Kidney (tissue), 14 donors: ENCODE data around the gene ERC2. TPM values are rescaled to one million over a fixed set of nuclear protein-coding genes. Genes with fewer than 3 reads are reported as not detected.

ENCODE experiments used
- DNase-seq, 5 donors: peaks; one replicate each; pipeline ENCODE4 v3.0.0-alpha.2; 2013 to 2020
- FAIRE-seq: peaks from 2 replicates; lab custom pipeline; 2012; peaks lifted over from hg19 to GRCh38; lab: Jason Lieb, UNC
- H3K27ac ChIP-seq, 2 donors: one replicate each; pipeline ENCODE4 v1.7.0; 2013; ENCODE audit warnings: low read depth in 2 of 2, low read length in 2 of 2, inconsistent platforms in 1 of 2
- H3K27me3 ChIP-seq: one replicate; pipeline ENCODE4 v1.7.1; 2013; ENCODE audit warnings: low read length, inconsistent platforms; ENCODE audit not compliant: control insufficient read depth, insufficient read depth
- H3K36me3 ChIP-seq, 3 donors: one replicate each; pipeline versions ENCODE4 v1.7.0 to v1.7.1; 2013; ENCODE audit warnings: low read length in 3 of 3, control low read depth in 1 of 3, inconsistent platforms in 1 of 3; ENCODE audit not compliant: insufficient read depth in 3 of 3, control insufficient read depth in 2 of 3
- H3K4me1 ChIP-seq, 3 donors: one replicate each; pipeline versions ENCODE4 v1.7.0 to v1.7.1; 2013; ENCODE audit warnings: low read length in 3 of 3, inconsistent platforms in 1 of 3, low read depth in 1 of 3; ENCODE audit not compliant: control insufficient read depth in 2 of 3, insufficient read depth in 2 of 3
- H3K4me3 ChIP-seq, 3 donors: one replicate each; pipeline versions ENCODE4 v1.7.0 to v1.8.1; 2013; ENCODE audit warnings: low read length in 3 of 3, control low read depth in 1 of 3, inconsistent platforms in 1 of 3
- H3K9ac ChIP-seq, 3 donors: one replicate each; pipeline versions ENCODE4 v1.7.0 to v1.7.1; 2013; ENCODE audit warnings: low read length in 3 of 3, control low read depth in 1 of 3, inconsistent platforms in 1 of 3
- H3K9me3 ChIP-seq, 3 donors: one replicate each; pipeline versions ENCODE4 v1.7.0 to v1.7.1; 2013; ENCODE audit warnings: low read length in 3 of 3, control low read depth in 1 of 3, inconsistent platforms in 1 of 3; ENCODE audit not compliant: control insufficient read depth in 2 of 3, insufficient read depth in 1 of 3
- CTCF ChIP-seq: IDR thresholded peaks from 3 replicates; pipeline ENCODE4 v1.5.1; 2012; ENCODE audit warnings: mild to moderate bottlenecking, moderate library complexity, borderline replicate concordance; ENCODE audit not compliant: insufficient read depth; ENCODE audit errors: extremely low read depth
- intact Hi-C: fragments of 100-400 bp; cut with DNase I; formaldehyde crosslinking; loops from one replicate; pipeline ENCODE4 v1.11.1; 2022
- polyA plus RNA-seq: library from polyadenylated mRNA; stranded (reverse); fragments of 350-450 nt; fragmentation: Illumina TruSeq; extraction: RNeasy Lipid Tissue Mini Kit (QIAGEN cat#74804); gene quantifications from one replicate; pipeline ENCODE4 v1.2.3, GENCODE V29; 2014; ENCODE audit warnings: low read depth, low replicate concordance; ENCODE audit not compliant: insufficient read depth
- total RNA-seq: library from RNA; stranded (reverse); fragmentation: NEBNext Ultra II Directional; extraction: Animal tissue kit (Norgen Biotek cat#: 25700); gene quantifications from one replicate; pipeline ENCODE4 v1.2.1, GENCODE V29; 2021
- donor health status: control.
- donor health status: control.
- donor health status: control.
- donor health status: control.
- donor health status: control.
- donor health status: DM: yes; HTN: yes; CAD: no.
- donor health status: Normal renal cell carcinoma (clear cell type).

Gene ERC2
- total and polyA plus RNA-seq, 2 donors from 2014 or later = 0.92 to 3.8 TPM

DNA sequence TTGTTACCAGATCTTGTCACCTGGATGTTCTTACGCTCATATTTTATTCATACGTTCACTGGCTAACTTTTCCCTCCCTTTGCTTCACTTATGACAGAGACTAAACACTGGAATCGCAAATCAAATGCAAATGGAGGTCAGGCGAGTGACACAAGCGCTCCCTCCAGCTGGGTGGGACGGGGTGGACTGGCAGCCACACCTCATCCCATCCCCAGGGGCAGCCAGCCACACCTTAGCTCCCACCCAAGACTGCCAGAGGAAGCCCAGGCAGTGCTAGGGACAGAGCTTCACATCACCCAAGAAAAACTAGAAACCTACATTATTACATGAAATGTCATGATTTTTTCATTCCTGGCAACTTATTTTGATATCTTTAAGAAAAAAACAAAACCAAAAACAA is 366.2 kb downstream of the ERC2 start:
- DNase-seq = no peak
- Histone ChIP-seq H3K9me3 (no peaks in the 10 kb centered on the region), H3K27me3 (no peaks in the 10 kb centered on the region), H3K27ac (no peak overlapping the region), H3K36me3 (no peaks in the 10 kb centered on the region), H3K4me1 (no peaks in the 10 kb centered on the region), H3K4me3 (no peak overlapping the region), H3K9ac (no peak overlapping the region)
- no peak for FAIRE-seq
- no peak for TF ChIP-seq CTCF
- intact Hi-C loops = no loop called here

GRCh38 chr3:56101576-56101975 is 366.7 kb downstream of the ERC2 start:
- no peak for TF ChIP-seq CTCF
- no peak for FAIRE-seq

GRCh38 chr3:56096999-56097398 is 371.3 kb downstream of the ERC2 start:
- no peak overlapping the region for H3K4me3 ChIP-seq
- DNase-seq (no peak), FAIRE-seq (no peak)
- H3K9ac ChIP-seq = no peak overlapping the region
- intact Hi-C loops = no loop called here
- H3K9me3 ChIP-seq = no peaks in the 10 kb centered on the region
- H3K27me3 ChIP-seq = no peaks in the 10 kb centered on the region
- TF ChIP-seq CTCF = no peak
- no peaks in the 10 kb centered on the region for H3K4me1 ChIP-seq
- no peak overlapping the region for H3K27ac ChIP-seq
- no peaks in the 10 kb centered on the region for H3K36me3 ChIP-seq

More at GRCh38 chr3:56101576-56101975, 366.7 kb downstream of the ERC2 start:
- no peak overlapping the region for H3K27ac ChIP-seq
- H3K9ac ChIP-seq = no peak overlapping the region
- H3K27me3 ChIP-seq = no peaks in the 10 kb centered on the region
- no peak overlapping the region for H3K4me3 ChIP-seq
- no peaks in the 10 kb centered on the region for H3K9me3 ChIP-seq
- intact Hi-C loops = no loop called here
- H3K4me1 ChIP-seq = no peaks in the 10 kb centered on the region
- no peaks in the 10 kb centered on the region for H3K36me3 ChIP-seq
- DNase-seq = no peak

- TF ChIP-seq CTCF = no peak
- Histone ChIP-seq H3K9ac (no peak overlapping the region), H3K9me3 (no peaks in the 10 kb centered on the region), H3K36me3 (no peaks in the 10 kb centered on the region), H3K27ac (no peak overlapping the region), H3K4me1 (no peaks in the 10 kb centered on the region), H3K4me3 (no peak overlapping the region), H3K27me3 (no peaks in the 10 kb centered on the region)
- FAIRE-seq (no peak), DNase-seq (no peak)
- intact Hi-C loops = no loop called here
Measured at GRCh38 chr3:56094170-56094569, 374.1 kb downstream of the ERC2 start.
